Measurements from ENCODE around the gene KLC1. TPM values are rescaled to one million over a fixed set of nuclear protein-coding genes. Genes with fewer than 3 reads are reported as not detected.

The KLC1 gene
- total RNA-seq, 2 experiments from 2014 or later: 137 to 140 TPM

GRCh38 chr14:103711516-103712431, 82.8 kb downstream of the KLC1 start:
- Mint-ChIP-seq H3K36me3 (ENCODE audit: low read depth) (peaks cover 38% of the 10 kb centered on the region), H3K27me3 (ENCODE audit: low read depth) (no peaks in the 10 kb centered on the region)
- CTCF ChIA-PET: interaction anchor here (1.5 kb wide), 1 partner anchor 31 kb away, joined by 3 read pairs; no protein-coding TSS in a partner anchor

DNA sequence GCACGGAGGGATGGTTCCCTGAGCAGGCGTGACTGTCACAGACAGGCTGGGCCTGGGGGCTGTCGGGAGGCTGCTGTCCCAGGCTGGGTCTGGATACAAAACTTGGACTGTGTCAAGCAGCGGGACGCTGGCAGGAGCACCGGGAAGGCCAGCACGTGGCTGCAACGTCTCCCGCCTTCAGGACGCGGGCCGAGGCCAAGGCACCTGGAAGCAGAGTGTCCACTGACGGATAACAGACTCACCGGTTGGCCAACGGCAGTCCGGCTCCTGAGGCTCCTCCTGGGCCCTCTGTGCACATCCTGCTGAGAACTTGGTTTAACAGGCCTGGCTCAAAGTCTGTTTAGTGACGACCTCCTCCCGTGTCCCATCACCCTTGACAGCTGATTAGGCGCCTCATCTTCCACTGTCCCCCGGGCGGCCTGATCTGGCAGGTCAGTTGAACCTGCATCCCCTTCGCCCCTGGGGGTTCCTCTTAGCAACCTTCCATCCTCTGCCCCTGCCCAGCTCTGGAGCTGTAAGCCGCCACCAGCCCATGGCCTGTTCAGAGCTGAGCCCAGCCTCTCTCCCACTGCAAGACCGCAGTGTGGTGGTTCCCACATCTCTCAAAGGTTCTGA, 83.7 kb downstream of the KLC1 start:
- Mint-ChIP-seq H3K27ac (peak overlapping the region; percentile 85), H3K4me3 (no peak overlapping the region), H3K4me1 (ENCODE audit: low read depth) (peaks cover 47% of the 10 kb centered on the region)

More at GRCh38 chr14:103711516-103712431, 82.8 kb downstream of the KLC1 start:
- no peaks in the 10 kb centered on the region for H3K9me3 Mint-ChIP-seq (ENCODE audit: insufficient read depth)
- POLR2A ChIA-PET: no interaction called here
- peak overlapping the region; percentile 85 for H3K27ac Mint-ChIP-seq
- no peak overlapping the region for H3K4me3 Mint-ChIP-seq
- DNase-seq (no peak), ATAC-seq (no peak)
- peaks cover 38% of the 10 kb centered on the region for H3K4me1 Mint-ChIP-seq (ENCODE audit: low read depth)

DNA sequence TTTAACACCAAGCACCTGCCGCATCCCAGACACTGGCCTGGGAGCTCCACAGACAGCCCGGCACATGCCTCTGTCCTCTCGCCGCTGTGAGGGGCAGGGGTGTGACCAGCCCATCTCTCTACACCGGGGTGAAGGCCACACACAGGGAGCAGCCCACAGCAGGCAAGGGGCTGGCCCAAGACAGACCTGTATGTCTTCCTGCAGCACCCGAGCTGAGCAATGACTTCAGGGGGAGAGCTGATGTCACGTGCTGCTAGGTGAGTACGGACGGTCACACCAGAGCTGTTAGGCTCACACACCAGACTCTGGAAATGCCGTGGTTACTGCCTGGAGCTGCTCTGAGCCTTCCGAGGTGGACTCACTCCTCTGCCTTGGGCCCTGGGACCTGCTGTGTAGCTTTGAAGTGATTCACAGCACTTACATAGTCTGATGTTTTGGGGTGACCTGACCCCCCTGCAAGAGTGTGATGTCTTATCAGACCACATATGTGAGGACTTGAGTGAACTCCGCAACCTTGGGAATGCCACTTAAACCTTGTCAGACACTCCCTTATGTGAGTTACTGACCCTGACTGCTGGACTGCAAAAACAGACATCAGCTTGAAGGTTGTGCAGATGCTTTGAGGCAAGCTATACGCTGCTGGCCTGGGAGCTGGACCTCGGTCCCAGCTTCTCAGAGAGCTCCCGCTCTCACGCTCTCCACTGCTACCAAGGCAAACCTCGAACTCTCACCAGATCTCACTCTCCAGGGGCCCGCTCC, 84.5 kb downstream of the KLC1 start:
- Mint-ChIP-seq H3K27ac (peak overlapping the region; percentile 85), H3K4me3 (peak overlapping the region; percentile 93), H3K27me3 (ENCODE audit: low read depth) (no peaks in the 10 kb centered on the region), H3K36me3 (ENCODE audit: low read depth) (peaks cover 36% of the 10 kb centered on the region), H3K4me1 (ENCODE audit: low read depth) (peaks cover 53% of the 10 kb centered on the region), H3K9me3 (ENCODE audit: insufficient read depth) (no peaks in the 10 kb centered on the region)
- DNase-seq: no peak
- CTCF ChIA-PET: no interaction called here
- no peak for ATAC-seq
- POLR2A ChIA-PET: interaction anchor here (0.7 kb wide), 1 partner anchor 13 kb away, joined by 3 read pairs; no protein-coding TSS in a partner anchor

More for the DNA sequence above, 83.7 kb downstream of the KLC1 start:
- DNase-seq (no peak), ATAC-seq (no peak)
- POLR2A ChIA-PET: interaction anchor here (0.6 kb wide), 1 partner anchor 12 kb away, joined by 3 read pairs; no protein-coding TSS in a partner anchor
- no peaks in the 10 kb centered on the region for H3K27me3 Mint-ChIP-seq (ENCODE audit: low read depth)
- CTCF ChIA-PET: no interaction called here
- no peaks in the 10 kb centered on the region for H3K9me3 Mint-ChIP-seq (ENCODE audit: insufficient read depth)
- H3K36me3 Mint-ChIP-seq (ENCODE audit: low read depth): peaks cover 39% of the 10 kb centered on the region

DNA sequence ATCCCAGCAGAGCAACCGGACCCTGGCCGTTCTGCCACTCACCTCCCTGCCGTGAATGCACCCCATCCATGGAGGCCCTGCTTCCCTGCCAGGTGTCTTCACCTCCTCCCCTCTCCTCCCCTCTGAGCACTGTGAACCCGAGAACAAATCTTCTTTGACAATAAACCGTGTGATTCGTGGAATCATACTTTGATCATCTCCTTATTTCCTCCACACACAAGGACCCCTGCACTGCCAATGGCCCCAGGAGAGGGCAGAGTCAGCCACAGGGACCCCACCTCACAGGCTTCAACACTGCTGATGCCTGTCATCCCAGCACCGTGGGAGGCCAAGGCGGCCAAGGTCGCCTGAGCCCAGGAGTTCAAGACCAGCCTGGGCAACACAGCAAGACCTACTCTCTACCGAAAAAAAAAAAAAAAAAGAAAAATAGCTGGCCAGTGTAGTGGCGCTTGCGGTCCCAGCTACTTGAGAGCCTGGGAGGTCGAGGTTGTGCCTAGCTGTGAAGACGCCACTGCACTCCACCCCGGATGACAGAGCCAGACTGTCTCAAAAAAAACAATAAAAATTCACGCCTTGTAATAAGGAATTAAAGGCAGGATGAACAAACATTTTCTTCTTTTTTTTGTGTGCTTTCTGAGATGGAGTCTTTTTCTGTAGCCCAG, 85.2 kb downstream of the KLC1 start:
- ChIA-PET POLR2A (interaction anchor here (0.7 to 2.1 kb wide), 3 partner anchors 8 to 152 kb away, joined by 3 to 8 read pairs (median 7); partner anchors contain the start of genes BAG5 and COA8), CTCF (no interaction called here)
- H3K4me3 Mint-ChIP-seq: peak overlapping the region; percentile 93
- peaks cover 57% of the 10 kb centered on the region for H3K4me1 Mint-ChIP-seq (ENCODE audit: low read depth)
- peaks cover 29% of the 10 kb centered on the region for H3K36me3 Mint-ChIP-seq (ENCODE audit: low read depth)
- H3K27me3 Mint-ChIP-seq (ENCODE audit: low read depth): no peaks in the 10 kb centered on the region
- no peaks in the 10 kb centered on the region for H3K9me3 Mint-ChIP-seq (ENCODE audit: insufficient read depth)
- H3K27ac Mint-ChIP-seq: peak overlapping the region; percentile 85
- ATAC-seq: no peak
- no peak for DNase-seq

- ChIA-PET POLR2A (interaction anchor here (0.6 to 2.1 kb wide), 6 partner anchors 10 to 153 kb away, joined by 3 to 8 read pairs (median 3); partner anchors contain the start of genes BAG5, COA8 and KLC1), CTCF (interaction anchor here (1.0 kb wide), 2 partner anchors 105 to 186 kb away, joined by 4 to 6 read pairs; no protein-coding TSS in a partner anchor)
- Mint-ChIP-seq H3K36me3 (ENCODE audit: low read depth) (peaks cover 25% of the 10 kb centered on the region), H3K4me1 (ENCODE audit: low read depth) (peaks cover 66% of the 10 kb centered on the region), H3K27me3 (ENCODE audit: low read depth) (no peaks in the 10 kb centered on the region), H3K27ac (peak within 1 kb of the TSS; percentile 93), H3K9me3 (ENCODE audit: insufficient read depth) (no peaks in the 10 kb centered on the region), H3K4me3 (peak within 1 kb of the TSS; percentile 93)
- peak; percentile 100 for DNase-seq
- ATAC-seq: peak; percentile 95
Measured at GRCh38 chr14:103715052-103716000, 86.3 kb downstream of the KLC1 start, which contains the start of the genes XRCC3 and ZFYVE21. TSS of gene XRCC3 (minus strand) at chr14:103715451. CDS start at chr14:103711087, 4,364 bp downstream. TSS of gene ZFYVE21 (plus strand) at chr14:103715810. CDS start at chr14:103715842, 32 bp downstream.

GRCh38 chr14:103716091-103716801, 87.2 kb downstream of the KLC1 start:
- H3K4me1 Mint-ChIP-seq (ENCODE audit: low read depth): peaks cover 66% of the 10 kb centered on the region
- DNase-seq (no peak), ATAC-seq (peak; percentile 5)
- ChIA-PET POLR2A (interaction anchor here (0.6 to 2.1 kb wide), 5 partner anchors 10 to 154 kb away, joined by 3 to 8 read pairs (median 3); partner anchors contain the start of genes BAG5, COA8 and KLC1), CTCF (interaction anchor here (1.0 kb wide), 2 partner anchors 104 to 185 kb away, joined by 4 to 6 read pairs; no protein-coding TSS in a partner anchor)
- H3K27ac Mint-ChIP-seq: peak overlapping the region; percentile 39
- H3K27me3 Mint-ChIP-seq (ENCODE audit: low read depth): no peaks in the 10 kb centered on the region
- H3K9me3 Mint-ChIP-seq (ENCODE audit: insufficient read depth): no peaks in the 10 kb centered on the region
- H3K36me3 Mint-ChIP-seq (ENCODE audit: low read depth): peaks cover 22% of the 10 kb centered on the region
- peak overlapping the region; percentile 93 for H3K4me3 Mint-ChIP-seq

DNA sequence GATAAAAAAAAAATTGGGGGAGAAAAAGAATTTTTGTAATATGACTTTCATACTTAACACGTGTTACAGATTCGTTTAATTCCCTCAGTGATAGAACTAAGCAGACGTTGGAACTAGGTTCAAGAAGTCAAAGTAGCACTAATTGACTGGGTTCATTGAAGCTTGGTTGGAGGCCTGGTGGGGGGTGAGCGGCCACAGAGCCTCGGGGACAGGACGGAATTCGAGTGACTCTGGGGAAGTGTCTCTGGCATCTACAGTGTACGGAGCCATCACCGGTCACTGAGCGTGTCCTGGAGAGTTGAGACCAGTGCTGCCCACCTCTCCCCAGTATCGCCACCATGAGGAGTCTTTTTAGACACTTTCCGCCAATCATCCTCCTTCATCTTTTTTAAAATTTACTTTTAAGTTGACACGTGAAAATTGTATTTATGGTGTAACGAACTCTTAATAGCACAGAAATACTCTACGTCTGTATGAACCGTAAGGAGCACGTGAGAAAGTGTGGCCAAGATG, 87.9 kb downstream of the KLC1 start:
- H3K27me3 Mint-ChIP-seq (ENCODE audit: low read depth): no peaks in the 10 kb centered on the region
- DNase-seq (no peak), ATAC-seq (no peak)
- no peak overlapping the region for H3K27ac Mint-ChIP-seq
- ChIA-PET POLR2A (no interaction called here), CTCF (no interaction called here)
- peak overlapping the region; percentile 79 for H3K4me3 Mint-ChIP-seq
- H3K36me3 Mint-ChIP-seq (ENCODE audit: low read depth): peaks cover 20% of the 10 kb centered on the region
- peaks cover 60% of the 10 kb centered on the region for H3K4me1 Mint-ChIP-seq (ENCODE audit: low read depth)
- no peaks in the 10 kb centered on the region for H3K9me3 Mint-ChIP-seq (ENCODE audit: insufficient read depth)

GRCh38 chr14:103718572-103718971, 89.6 kb downstream of the KLC1 start:
- Mint-ChIP-seq H3K4me3 (no peak overlapping the region), H3K36me3 (ENCODE audit: low read depth) (peaks cover 11% of the 10 kb centered on the region), H3K4me1 (ENCODE audit: low read depth) (peaks cover 44% of the 10 kb centered on the region)

DNA sequence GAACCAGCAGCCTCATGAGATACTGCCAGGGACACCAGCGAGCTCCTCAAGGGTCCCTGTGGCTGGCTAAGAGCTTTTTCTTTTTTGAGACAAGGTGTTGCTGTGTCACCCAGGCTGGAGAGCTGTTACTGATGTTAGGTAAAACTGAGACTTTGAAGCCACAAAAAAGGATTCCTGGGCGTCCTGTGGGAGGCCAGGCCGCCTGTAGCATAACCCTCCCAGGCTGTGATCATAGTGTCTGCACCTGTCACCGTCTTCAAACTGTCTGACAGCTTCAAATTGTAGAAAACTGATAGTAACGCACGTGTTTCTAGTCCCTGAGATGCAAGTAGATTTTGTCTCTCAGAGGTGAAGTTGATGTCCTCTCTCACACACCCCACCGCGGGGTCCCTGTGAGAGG, 90.7 kb downstream of the KLC1 start:
- ChIA-PET CTCF (no interaction called here), POLR2A (no interaction called here)
- H3K36me3 Mint-ChIP-seq (ENCODE audit: low read depth): peaks cover 6% of the 10 kb centered on the region
- no peak overlapping the region for H3K4me3 Mint-ChIP-seq
- no peaks in the 10 kb centered on the region for H3K9me3 Mint-ChIP-seq (ENCODE audit: insufficient read depth)
- no peak overlapping the region for H3K27ac Mint-ChIP-seq
- no peaks in the 10 kb centered on the region for H3K27me3 Mint-ChIP-seq (ENCODE audit: low read depth)
- DNase-seq: no peak
- ATAC-seq: no peak
- H3K4me1 Mint-ChIP-seq (ENCODE audit: low read depth): peaks cover 34% of the 10 kb centered on the region

More at GRCh38 chr14:103718572-103718971, 89.6 kb downstream of the KLC1 start:
- CTCF ChIA-PET: interaction anchor here (1.2 kb wide), 1 partner anchor 192 kb away, joined by 3 read pairs; no protein-coding TSS in a partner anchor
- no peaks in the 10 kb centered on the region for H3K27me3 Mint-ChIP-seq (ENCODE audit: low read depth)
- no peak overlapping the region for H3K27ac Mint-ChIP-seq
- POLR2A ChIA-PET: interaction anchor here (0.7 kb wide), 1 partner anchor 429 kb away, joined by 3 read pairs; no protein-coding TSS in a partner anchor
- no peak for DNase-seq
- ATAC-seq: no peak
- no peaks in the 10 kb centered on the region for H3K9me3 Mint-ChIP-seq (ENCODE audit: insufficient read depth)
